Stimulated activated memory B cell treated with anti-CD40 and anti-IgM and Interleukin-4, amounts not matched to agents 10 μg/mL and 1 μg/mL and 100 μg/mL, for 72 hours (primary cell): ENCODE measurements around the gene SLC37A3.
"Not testable (repeated sequence)": the region's sequence is repeated elsewhere in the genome, so short reads cannot be mapped to it uniquely, and the experiment has no call there.

ENCODE experiments used
- ATAC-seq: fragments of 150-1000 bp; cut with Tn5 transposase; 2 replicates; pipeline ENCODE4 v1.10.0; 2021
- H3K27ac Mint-ChIP-seq: one replicate; pipeline ENCODE4 v1.8.0; 2022; ENCODE audit warnings: mild to moderate bottlenecking, mixed read lengths
- H3K27me3 Mint-ChIP-seq: one replicate; pipeline ENCODE4 v1.8.0; 2022; ENCODE audit warnings: mixed read lengths
- H3K36me3 Mint-ChIP-seq: one replicate; pipeline ENCODE4 v1.8.0; 2022; ENCODE audit warnings: mixed read lengths
- H3K4me1 Mint-ChIP-seq: one replicate; pipeline ENCODE4 v1.8.0; 2022; ENCODE audit warnings: mixed read lengths
- H3K4me3 Mint-ChIP-seq: one replicate; pipeline ENCODE4 v1.8.0; 2022; ENCODE audit warnings: mild to moderate bottlenecking, moderate library complexity, mixed read lengths
- H3K9me3 Mint-ChIP-seq: one replicate; pipeline ENCODE4 v1.8.0; 2022; ENCODE audit warnings: mixed read lengths

The SLC37A3 gene, protein sequence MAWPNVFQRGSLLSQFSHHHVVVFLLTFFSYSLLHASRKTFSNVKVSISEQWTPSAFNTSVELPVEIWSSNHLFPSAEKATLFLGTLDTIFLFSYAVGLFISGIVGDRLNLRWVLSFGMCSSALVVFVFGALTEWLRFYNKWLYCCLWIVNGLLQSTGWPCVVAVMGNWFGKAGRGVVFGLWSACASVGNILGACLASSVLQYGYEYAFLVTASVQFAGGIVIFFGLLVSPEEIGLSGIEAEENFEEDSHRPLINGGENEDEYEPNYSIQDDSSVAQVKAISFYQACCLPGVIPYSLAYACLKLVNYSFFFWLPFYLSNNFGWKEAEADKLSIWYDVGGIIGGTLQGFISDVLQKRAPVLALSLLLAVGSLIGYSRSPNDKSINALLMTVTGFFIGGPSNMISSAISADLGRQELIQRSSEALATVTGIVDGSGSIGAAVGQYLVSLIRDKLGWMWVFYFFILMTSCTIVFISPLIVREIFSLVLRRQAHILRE

DNA sequence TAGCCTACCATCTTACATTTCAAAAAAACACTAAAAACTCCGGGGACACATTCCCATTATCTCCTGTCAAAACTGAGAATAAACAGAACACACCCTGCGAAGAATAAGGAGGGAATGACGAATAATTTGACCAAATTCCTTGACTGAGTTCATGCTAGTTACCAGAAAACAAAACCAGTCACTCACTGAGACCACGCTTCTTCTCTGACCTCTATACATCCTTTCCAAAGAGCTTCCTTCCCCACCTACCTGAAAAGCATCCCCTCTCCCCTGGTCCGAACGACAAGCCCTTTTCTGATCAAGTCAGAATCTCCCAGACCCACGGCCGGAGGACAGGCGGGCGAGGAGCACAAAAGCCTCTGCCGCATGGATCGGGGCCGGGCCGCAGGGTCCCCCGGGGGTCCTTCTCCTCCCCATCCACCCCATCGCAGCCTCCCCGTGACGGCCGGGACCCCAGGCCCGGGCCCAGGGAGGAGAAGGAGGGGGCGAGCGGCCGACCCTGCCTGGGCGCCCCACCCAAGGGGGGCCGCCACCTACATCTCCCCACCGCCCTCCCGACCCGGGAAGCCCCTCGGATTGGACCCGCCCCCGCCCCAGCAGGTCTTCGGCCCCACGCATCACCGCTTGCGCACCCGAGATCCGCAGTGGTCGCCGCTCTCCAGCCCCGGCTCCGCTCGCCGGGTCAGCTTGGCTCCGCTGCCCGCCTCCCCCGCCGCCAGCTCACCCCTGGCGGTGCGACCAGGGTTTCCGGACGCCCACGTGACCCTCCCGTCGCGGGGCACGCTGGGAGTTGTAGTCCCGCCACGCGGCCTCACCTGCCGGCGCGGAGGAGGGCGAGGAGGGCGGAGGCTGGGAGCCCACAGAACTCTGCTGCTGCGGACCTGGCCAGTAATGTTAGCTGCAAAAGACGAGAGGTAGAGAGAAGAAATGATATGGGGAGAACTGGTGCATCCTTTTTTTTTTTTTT lies at the start of gene SLC37A3:
SLC37A3 (minus strand) TSS at position 747 of the 967 bp plus-strand sequence. CDS start 16,004 bp downstream, outside the sequence.
- Mint-ChIP-seq H3K4me1 (peaks cover 14% of the 10 kb centered on the region), H3K36me3 (no peaks in the 10 kb centered on the region), H3K27me3 (no peaks in the 10 kb centered on the region), H3K27ac (peak within 1 kb of the TSS; percentile 78), H3K4me3 (peak within 1 kb of the TSS; percentile 87), H3K9me3 (no peaks in the 10 kb centered on the region)
- peak; percentile 98 for ATAC-seq

DNA sequence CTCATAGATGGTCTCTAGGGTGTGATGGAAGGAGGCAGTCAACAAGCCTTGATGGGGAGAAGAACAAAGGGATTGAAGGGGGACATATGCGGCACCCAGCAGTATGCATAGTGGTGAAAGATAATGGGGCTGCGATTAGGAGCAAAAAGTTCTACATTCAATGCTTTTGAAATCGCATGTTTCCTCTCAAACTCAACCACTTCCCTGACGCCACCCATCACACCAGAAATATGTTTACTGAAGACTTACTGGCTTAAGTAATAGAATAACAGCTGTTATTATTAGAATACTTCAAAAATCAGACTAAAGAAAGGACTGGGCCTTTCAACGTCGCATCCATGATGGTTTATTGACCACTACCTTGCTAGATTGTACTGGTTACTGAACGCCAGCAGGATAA lies 49.5 kb upstream of the SLC37A3 start:
- Mint-ChIP-seq H3K4me3 (no peak overlapping the region), H3K4me1 (peaks cover 29% of the 10 kb centered on the region), H3K27me3 (no peaks in the 10 kb centered on the region), H3K27ac (no peak overlapping the region), H3K9me3 (no peaks in the 10 kb centered on the region), H3K36me3 (peaks cover 7% of the 10 kb centered on the region)
- no peak for ATAC-seq

DNA sequence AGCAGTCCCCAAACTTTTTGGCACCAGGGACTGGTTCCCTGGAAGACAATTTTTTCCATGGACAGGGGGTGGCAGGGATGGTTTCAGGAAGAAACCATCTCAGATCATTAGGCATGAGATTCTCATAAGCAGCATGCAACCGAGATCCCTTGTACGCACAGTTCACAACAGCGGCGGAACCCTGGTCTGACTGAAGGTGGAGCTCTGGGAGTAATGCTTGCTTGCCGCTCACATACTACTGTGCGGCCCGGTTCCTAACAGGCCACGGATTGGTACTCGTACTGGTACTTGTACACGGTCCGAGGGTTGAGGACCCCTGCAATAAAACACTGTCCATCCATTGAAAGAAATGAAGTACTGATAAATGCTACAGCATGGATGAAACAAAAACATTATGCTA lies 48.1 kb upstream of the SLC37A3 start:
- Mint-ChIP-seq H3K4me1 (peaks cover 24% of the 10 kb centered on the region), H3K27me3 (no peaks in the 10 kb centered on the region), H3K27ac (no peak overlapping the region), H3K9me3 (no peaks in the 10 kb centered on the region), H3K36me3 (no peaks in the 10 kb centered on the region), H3K4me3 (no peak overlapping the region)
- ATAC-seq = no peak

- no peak for ATAC-seq
- no peaks in the 10 kb centered on the region for H3K36me3 Mint-ChIP-seq
- no peak overlapping the region for H3K4me3 Mint-ChIP-seq
- H3K27me3 Mint-ChIP-seq = no peaks in the 10 kb centered on the region
- no peak overlapping the region for H3K27ac Mint-ChIP-seq
- peaks cover 7% of the 10 kb centered on the region for H3K4me1 Mint-ChIP-seq
- H3K9me3 Mint-ChIP-seq = no peaks in the 10 kb centered on the region
Measured at GRCh38 chr7:140441519-140441918, 43.2 kb upstream of the SLC37A3 start.

DNA sequence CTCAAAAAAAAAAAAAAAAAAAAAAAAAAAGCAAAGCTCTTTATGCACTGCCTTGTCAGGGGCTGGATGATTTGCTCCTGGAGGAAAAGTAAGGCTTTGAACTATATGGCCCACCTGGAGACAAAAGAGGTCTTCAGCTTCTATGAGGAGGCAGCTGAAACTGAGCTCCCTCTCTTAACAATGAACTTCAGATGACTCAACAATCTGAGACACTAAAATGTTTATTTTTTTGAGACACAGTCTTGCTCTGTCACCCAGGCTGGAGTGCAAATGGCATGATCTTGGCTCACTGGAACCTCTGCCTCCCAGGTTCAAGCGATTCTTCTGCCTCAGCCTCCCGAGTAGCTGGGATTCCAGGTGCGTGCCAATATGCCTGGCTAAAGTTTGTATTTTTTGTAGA lies 42.3 kb upstream of the SLC37A3 start:
- Mint-ChIP-seq H3K4me3 (no peak overlapping the region), H3K9me3 (no peaks in the 10 kb centered on the region), H3K36me3 (no peaks in the 10 kb centered on the region), H3K27me3 (no peaks in the 10 kb centered on the region), H3K4me1 (peaks cover 7% of the 10 kb centered on the region), H3K27ac (no peak overlapping the region)
- no peak for ATAC-seq

DNA sequence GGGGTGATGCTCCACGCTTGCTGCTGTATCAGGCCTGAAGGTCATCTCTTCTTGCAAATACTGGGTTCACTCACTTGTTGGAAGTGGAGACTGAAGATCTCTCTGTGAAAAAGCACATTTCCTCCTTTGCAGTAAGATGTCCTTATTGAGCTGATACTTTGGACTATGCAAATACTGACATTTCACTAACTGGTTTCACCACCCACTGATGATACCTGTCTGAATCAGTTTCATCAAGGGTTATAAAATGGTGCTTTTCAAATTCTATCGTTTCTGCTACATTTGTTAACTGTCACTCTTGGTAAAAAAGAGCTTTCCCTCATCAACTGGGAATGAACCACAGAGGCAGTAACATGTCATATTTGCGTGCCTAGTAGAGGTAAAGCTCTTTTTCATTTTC lies 41.0 kb upstream of the SLC37A3 start:
- no peak overlapping the region for H3K4me3 Mint-ChIP-seq
- H3K9me3 Mint-ChIP-seq = no peaks in the 10 kb centered on the region
- no peaks in the 10 kb centered on the region for H3K27me3 Mint-ChIP-seq
- no peaks in the 10 kb centered on the region for H3K36me3 Mint-ChIP-seq
- H3K4me1 Mint-ChIP-seq = peaks cover 7% of the 10 kb centered on the region
- peak overlapping the region; percentile 42 for H3K27ac Mint-ChIP-seq
- peak; percentile 90 for ATAC-seq

DNA sequence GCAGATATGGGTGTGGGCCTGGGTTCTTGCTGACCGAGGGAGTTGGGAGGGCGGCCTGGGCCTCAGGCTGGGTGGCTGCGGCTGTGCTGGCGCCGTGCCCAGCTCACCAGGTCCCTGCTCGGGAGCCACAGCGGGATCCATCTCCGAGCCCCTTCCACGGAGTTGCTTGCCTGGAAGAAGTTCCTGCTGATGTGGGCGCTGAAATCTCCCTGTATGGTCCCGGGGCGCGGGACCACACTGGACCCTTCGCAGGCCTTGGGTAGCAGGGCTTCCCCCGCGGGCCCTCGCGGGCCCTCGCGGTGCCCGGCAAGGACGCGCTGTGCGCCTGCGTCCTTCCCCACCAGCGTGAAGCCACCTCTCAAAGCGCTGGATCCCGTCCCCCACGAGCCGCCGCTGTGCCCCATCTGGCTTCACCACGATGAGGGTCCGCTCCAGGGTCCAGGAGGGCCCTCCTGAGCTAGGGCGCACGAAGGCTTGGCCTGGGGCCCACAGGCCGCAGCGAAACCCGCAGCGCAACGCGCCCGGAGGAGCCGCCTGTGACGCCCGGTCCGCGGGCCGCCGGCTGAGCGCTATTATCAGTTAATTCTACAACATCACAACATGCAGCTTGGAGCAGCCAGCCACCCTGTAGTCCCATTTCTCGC lies 37.0 kb upstream of the SLC37A3 start:
- H3K9me3 Mint-ChIP-seq = no peaks in the 10 kb centered on the region
- H3K4me1 Mint-ChIP-seq = peaks cover 7% of the 10 kb centered on the region
- H3K27ac Mint-ChIP-seq = no peak overlapping the region
- no peaks in the 10 kb centered on the region for H3K36me3 Mint-ChIP-seq
- ATAC-seq = no peak
- no peaks in the 10 kb centered on the region for H3K27me3 Mint-ChIP-seq
- no peak overlapping the region for H3K4me3 Mint-ChIP-seq

DNA sequence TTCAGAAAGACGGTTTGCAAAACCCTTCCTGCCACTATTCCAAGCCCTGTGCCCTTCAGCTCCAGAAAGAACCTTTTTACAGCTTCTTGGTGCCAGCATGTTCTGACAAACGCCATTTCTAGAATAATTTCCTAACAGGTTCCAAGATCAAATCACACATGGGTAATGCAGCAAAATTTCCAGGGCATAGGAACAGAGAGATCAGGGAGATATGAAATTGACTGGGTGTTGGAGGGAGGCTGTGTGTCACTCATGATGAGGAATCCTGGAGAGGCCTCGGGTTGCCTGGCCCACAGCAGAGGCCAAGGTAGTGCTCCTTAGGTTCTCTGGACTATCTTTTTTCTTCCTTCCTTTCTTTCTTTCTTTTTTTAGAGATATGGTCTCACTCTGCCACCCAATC lies 35.1 kb upstream of the SLC37A3 start:
- Mint-ChIP-seq H3K9me3 (no peaks in the 10 kb centered on the region), H3K27me3 (no peaks in the 10 kb centered on the region), H3K4me1 (no peaks in the 10 kb centered on the region), H3K36me3 (no peaks in the 10 kb centered on the region), H3K27ac (no peak overlapping the region), H3K4me3 (no peak overlapping the region)
- no peak for ATAC-seq

DNA sequence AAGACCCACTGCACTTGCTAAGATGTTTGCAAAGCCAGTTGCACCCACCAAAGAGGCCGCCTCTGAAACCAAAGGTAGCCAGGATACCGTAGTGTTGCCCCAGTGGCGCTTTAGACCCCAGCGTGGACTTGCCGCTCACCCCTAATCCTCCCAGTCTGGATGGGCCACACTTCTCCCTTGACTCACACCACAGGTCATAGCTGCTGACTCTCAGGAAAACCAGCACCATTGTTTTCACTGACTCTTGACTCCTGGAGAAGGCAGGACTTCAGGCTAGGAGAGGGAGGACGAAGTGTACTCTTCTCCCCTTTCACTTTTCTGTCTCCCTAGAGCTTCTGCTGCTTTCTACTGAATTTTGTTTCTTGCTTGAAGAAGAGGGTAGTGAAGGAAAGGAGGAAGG lies 27.8 kb upstream of the SLC37A3 start:
- ATAC-seq = no peak
- H3K27me3 Mint-ChIP-seq = no peaks in the 10 kb centered on the region
- H3K4me3 Mint-ChIP-seq = no peak overlapping the region

DNA sequence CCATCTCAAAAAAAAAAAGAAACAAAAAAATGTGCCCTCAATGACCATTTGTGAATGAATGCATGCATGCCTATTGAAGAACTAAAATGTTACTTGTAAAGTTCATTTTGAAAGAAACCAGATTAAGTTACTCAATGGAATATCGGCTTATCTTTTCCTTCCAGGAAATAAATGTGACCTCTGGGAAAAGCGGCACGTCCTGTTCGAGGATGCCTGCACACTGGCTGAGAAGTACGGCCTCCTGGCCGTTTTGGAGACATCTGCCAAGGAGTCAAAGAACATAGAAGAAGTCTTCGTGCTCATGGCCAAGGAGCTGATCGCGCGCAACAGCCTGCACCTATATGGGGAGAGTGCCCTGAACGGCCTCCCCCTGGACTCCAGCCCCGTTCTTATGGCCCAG lies 27.4 kb upstream of the SLC37A3 start:
- no peaks in the 10 kb centered on the region for H3K27me3 Mint-ChIP-seq
- H3K9me3 Mint-ChIP-seq = no peaks in the 10 kb centered on the region
- no peaks in the 10 kb centered on the region for H3K36me3 Mint-ChIP-seq
- no peaks in the 10 kb centered on the region for H3K4me1 Mint-ChIP-seq
- no peak overlapping the region for H3K4me3 Mint-ChIP-seq
- H3K27ac Mint-ChIP-seq = no peak overlapping the region
- ATAC-seq = no peak

More for the DNA sequence above, 27.8 kb upstream of the SLC37A3 start:
- no peaks in the 10 kb centered on the region for H3K36me3 Mint-ChIP-seq
- no peak overlapping the region for H3K27ac Mint-ChIP-seq
- no peaks in the 10 kb centered on the region for H3K9me3 Mint-ChIP-seq
- H3K4me1 Mint-ChIP-seq = no peaks in the 10 kb centered on the region

DNA sequence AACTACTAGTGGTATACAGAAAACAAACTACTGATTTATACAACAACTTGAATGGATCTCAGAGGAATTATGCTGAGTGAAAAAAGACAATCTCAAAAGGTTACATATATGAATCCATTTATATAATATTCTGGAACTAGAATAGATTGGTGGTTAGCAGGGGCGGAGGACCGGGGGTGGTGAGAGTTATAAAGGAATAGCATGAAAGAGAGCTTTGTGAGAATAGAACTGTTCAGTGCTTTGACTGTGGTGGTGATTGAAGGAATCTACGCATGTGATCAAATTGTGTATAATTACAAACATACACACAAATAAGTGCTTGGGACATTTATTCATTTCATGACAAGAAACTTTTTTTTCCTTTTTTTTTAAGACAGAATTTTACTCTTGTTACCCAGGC lies 25.2 kb upstream of the SLC37A3 start:
- Mint-ChIP-seq H3K36me3 (no peaks in the 10 kb centered on the region), H3K27ac (no peak overlapping the region), H3K27me3 (no peaks in the 10 kb centered on the region), H3K9me3 (no peaks in the 10 kb centered on the region), H3K4me3 (no peak overlapping the region), H3K4me1 (no peaks in the 10 kb centered on the region)
- no peak for ATAC-seq

GRCh38 chr7:140421521-140421920 lies 23.2 kb upstream of the SLC37A3 start:
- no peak for ATAC-seq
- H3K27ac Mint-ChIP-seq = no peak overlapping the region
- H3K9me3 Mint-ChIP-seq = no peaks in the 10 kb centered on the region
- H3K27me3 Mint-ChIP-seq = no peaks in the 10 kb centered on the region
- no peaks in the 10 kb centered on the region for H3K36me3 Mint-ChIP-seq
- no peaks in the 10 kb centered on the region for H3K4me1 Mint-ChIP-seq
- H3K4me3 Mint-ChIP-seq = no peak overlapping the region

- Mint-ChIP-seq H3K9me3 (no peaks in the 10 kb centered on the region), H3K4me1 (no peaks in the 10 kb centered on the region), H3K27me3 (no peaks in the 10 kb centered on the region), H3K27ac (no peak overlapping the region), H3K4me3 (no peak overlapping the region), H3K36me3 (peaks cover 6% of the 10 kb centered on the region)
- ATAC-seq = no peak
Measured at GRCh38 chr7:140418653-140419052, 20.3 kb upstream of the SLC37A3 start.

DNA sequence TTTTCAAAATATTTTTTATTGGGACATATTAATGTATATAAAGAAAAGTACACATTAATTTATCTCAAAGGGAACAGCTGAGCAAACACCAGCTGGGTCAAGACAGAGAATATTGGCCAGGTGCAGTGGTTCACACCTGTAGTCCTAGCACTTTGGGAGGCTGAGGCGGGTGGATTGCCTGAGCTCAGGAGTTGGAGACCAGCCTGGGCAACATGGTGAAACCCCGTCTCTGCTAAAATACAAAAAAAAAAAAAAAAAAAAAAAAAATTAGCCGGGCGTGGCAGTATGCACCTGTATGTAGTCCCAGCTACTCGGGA lies 19.8 kb upstream of the SLC37A3 start:
- not testable (repeated sequence) for H3K36me3 Mint-ChIP-seq, H3K27me3 Mint-ChIP-seq, H3K27ac Mint-ChIP-seq, H3K4me1 Mint-ChIP-seq, H3K4me3 Mint-ChIP-seq, H3K9me3 Mint-ChIP-seq, ATAC-seq

DNA sequence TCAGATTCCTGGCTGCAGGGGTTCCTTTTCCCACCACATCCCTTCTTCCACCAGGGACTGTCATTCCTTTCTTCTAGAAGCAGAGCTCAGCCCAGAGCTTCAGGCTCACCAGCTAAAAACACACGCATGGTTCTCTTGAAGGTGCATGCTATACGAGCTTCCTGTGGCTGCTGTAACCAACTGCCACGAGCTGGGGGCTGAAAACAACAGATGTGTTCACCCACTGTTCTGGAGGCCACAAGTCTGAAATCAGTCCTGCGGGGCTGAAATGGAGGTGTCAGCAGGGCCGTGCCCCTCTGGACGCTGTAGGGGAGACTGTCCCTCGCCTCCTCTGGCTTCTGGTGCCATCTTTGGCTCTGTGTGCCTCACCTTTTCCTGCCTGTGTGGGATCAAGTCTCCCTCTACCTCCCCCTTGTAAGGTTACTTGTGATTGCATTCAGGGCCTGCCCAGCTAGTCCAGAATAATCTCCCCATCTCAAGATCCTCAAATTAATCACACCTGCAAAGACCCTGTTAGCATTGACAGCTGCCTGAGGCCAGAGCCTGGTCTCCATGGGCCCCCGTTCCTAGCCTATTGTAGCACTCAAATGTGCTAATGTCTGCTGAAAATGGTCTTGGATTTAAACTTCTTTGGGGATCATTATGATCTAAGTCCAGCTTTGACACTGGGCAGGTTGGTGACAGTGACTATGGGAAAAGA lies 19.3 kb upstream of the SLC37A3 start:
- H3K9me3 Mint-ChIP-seq = no peaks in the 10 kb centered on the region
- ATAC-seq = peak; percentile 20
- no peaks in the 10 kb centered on the region for H3K27me3 Mint-ChIP-seq
- H3K4me3 Mint-ChIP-seq = no peak overlapping the region
- H3K27ac Mint-ChIP-seq = no peak overlapping the region
- H3K36me3 Mint-ChIP-seq = peaks cover 6% of the 10 kb centered on the region
- H3K4me1 Mint-ChIP-seq = no peaks in the 10 kb centered on the region
